ENCODE data around the gene FAM118A.

The FAM118A gene

DNA sequence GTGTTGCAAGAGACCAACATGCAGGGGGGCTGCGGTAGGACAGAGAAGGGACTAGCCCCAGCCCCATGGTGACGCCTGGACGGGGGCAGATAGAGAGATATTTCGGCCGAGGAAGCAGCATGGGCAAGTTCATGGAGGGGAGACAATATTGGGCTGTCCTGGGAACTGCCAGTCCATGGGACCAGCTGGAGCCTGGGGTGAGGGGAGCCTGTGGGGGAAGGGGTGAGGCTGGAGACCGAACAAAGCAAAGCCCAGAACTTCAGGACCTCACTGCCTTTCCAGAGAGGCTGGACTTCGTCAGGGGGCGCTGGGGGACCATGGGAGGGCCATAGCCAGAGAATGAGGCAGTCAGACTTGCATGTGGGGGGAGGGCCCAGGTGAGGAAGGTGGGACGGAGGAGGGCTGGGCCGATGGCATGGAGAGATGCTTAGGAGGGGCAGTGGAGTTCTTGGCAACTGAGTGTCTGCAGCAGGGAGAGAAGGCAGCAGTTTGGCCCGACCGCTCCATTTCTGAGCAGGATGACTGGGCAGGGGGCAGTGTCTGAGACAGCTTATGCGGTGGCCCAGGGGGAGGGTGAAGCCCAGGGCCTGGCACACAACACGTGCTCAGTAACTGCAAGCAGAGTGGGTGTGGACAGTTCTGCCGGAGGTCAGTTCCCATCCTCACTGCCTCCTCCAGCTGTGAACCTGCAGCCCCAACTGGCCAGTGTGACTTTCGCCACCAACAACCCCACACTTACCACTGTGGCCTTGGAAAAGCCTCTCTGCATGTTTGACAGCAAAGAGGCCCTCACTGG lies 24.3 kb upstream of the FAM118A start:
- no peak for DNase-seq (ENCODE audit: low read depth)
- TF ChIP-seq, protein P1, sequence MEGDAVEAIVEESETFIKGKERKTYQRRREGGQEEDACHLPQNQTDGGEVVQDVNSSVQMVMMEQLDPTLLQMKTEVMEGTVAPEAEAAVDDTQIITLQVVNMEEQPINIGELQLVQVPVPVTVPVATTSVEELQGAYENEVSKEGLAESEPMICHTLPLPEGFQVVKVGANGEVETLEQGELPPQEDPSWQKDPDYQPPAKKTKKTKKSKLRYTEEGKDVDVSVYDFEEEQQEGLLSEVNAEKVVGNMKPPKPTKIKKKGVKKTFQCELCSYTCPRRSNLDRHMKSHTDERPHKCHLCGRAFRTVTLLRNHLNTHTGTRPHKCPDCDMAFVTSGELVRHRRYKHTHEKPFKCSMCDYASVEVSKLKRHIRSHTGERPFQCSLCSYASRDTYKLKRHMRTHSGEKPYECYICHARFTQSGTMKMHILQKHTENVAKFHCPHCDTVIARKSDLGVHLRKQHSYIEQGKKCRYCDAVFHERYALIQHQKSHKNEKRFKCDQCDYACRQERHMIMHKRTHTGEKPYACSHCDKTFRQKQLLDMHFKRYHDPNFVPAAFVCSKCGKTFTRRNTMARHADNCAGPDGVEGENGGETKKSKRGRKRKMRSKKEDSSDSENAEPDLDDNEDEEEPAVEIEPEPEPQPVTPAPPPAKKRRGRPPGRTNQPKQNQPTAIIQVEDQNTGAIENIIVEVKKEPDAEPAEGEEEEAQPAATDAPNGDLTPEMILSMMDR (IDR thresholded peaks at IDR 0.05; ENCODE audit: control insufficient read depth, insufficient read depth, low read depth, low read length, missing control alignments), result no peak
- no peak overlapping the region for H3K4me3 ChIP-seq (ENCODE audit: control insufficient read depth, low read depth, low read length)

DNA sequence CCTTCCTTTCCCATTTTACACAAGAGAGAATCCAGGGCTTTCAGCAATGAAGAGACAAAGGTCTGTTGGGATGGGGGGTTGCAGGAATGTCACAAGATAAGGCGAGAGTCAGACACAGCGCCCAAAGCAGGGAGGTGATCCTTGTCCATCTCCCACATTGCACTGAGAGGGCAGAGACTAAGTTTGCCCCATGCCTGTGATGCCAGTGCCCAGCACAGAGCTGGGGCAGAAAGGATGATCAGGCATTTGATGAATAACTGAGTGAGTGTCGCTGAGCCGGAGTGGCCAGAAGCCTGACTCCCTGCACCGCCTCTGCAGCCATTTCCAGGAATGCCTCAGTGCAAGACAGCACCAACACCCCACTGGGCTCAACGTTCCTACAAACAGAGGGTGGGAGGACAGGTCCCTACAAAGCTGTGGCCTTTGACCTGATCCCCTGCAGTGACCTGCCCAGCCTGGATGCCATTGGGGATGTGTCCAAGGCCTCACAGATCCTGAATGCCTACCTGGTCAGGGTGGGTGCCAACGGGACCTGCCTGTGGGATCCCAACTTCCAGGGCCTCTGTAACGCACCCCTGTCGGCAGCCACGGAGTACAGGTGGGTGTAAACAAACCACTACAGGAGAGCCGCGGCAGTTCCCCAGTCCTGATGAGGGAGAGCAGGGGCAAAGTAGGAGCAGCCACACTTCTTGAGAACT lies 22.7 kb upstream of the FAM118A start:
- DNase-seq (ENCODE audit: low read depth), result no peak
- TF ChIP-seq, protein P1 (IDR thresholded peaks at IDR 0.05; ENCODE audit: control insufficient read depth, insufficient read depth, low read depth, low read length, missing control alignments), result no peak
- H3K4me3 ChIP-seq (ENCODE audit: control insufficient read depth, low read depth, low read length), result no peak overlapping the region

DNA sequence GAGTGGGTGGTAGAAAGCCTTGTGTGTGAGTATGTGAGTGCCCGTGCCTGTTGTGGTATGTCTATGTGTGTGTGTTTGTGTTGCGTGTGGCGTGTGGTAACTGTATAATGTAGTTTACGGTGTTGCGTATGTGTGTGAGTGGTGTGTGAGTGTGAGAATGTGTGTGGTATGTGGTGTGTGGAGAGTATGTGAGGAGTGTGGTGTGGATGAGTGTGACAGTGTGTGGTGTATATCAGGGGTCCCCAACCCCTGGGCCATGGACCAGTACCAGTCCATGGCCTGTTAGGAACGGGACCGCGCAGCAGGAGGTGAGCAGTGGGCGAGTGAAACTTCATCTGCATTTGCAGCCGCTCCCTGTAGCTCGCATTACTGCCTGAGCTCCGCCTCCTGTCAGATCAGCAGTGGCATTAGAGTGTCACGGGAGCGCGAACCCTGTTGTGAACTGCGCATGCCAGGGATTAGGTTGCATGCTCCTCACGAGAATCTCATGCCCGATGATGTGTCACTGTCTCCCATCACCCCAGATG lies 19.3 kb upstream of the FAM118A start:
- DNase-seq (ENCODE audit: low read depth), result peak; percentile 40
- no peak overlapping the region for H3K4me3 ChIP-seq (ENCODE audit: control insufficient read depth, low read depth, low read length)
- TF ChIP-seq, protein P1 (IDR thresholded peaks at IDR 0.05; ENCODE audit: control insufficient read depth, insufficient read depth, low read depth, low read length, missing control alignments), result no peak

DNA sequence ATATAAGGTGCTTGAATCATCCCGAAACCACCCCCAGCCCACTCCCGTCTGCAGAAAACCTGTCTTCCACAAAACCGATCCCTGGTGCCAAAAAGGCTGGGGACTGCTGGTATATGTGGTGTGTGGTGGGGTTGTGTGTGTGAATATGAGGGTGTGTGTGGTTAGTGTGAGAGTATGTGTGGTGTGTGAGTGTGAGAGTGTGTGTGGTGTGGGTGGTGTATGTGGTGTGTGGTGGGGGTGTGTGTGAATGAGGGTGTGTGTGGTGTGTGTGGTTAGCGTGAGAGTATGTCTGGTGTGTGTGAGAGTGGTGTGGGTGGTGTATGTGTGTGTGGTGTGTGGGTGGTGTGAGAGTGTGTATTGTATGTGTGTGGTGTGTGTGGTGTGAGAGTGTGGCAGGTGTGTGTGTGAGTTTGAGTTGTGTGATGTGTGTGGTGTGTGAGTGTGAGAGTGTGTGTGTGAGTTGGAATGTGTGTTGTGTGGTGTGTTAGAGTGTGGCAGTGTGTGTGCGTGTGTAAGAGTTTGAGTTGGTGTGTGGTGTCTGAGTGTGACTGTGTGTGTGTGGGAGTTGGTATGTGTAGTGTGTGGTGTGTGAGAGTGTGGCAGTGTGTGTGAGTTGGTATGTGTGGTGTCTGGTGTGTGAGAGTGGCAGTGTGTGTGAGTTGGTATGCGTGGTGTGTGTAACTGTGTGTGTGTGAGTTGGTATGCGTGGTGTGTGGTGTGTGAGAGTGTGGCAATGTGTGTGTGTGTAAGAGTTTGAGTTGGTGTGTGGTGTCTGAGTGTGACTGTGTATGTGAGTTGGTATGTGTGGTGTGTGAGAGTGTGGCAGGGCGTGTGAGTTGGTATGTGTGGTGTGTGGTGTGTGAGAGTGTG lies 18.4 kb upstream of the FAM118A start:
- no peak for DNase-seq (ENCODE audit: low read depth)
- no peak overlapping the region for H3K4me3 ChIP-seq (ENCODE audit: control insufficient read depth, low read depth, low read length)
- TF ChIP-seq, protein P1 (IDR thresholded peaks at IDR 0.05; ENCODE audit: control insufficient read depth, insufficient read depth, low read depth, low read length, missing control alignments), result no peak

DNA sequence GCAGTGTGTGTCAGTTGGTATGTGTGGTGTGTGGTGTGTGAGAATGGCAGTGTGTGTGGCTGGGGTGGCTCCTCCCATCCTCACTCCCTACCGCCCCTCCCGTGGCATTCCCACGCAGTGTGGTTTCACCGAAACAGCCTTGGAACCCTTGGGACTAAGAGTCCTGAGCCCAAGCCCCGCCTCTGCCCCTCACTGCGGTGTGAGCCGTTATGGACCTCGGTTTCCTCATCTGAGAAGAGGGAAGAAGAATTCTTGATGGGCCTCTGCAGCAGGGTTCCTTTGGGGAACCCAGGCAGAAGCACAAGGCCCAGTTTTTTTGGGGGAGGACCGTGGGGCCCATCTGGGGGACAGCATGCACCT lies 17.8 kb upstream of the FAM118A start:
- no peak for DNase-seq (ENCODE audit: low read depth)
- TF ChIP-seq, protein P1 (IDR thresholded peaks at IDR 0.05; ENCODE audit: control insufficient read depth, insufficient read depth, low read depth, low read length, missing control alignments), result no peak
- H3K4me3 ChIP-seq (ENCODE audit: control insufficient read depth, low read depth, low read length), result no peak overlapping the region

DNA sequence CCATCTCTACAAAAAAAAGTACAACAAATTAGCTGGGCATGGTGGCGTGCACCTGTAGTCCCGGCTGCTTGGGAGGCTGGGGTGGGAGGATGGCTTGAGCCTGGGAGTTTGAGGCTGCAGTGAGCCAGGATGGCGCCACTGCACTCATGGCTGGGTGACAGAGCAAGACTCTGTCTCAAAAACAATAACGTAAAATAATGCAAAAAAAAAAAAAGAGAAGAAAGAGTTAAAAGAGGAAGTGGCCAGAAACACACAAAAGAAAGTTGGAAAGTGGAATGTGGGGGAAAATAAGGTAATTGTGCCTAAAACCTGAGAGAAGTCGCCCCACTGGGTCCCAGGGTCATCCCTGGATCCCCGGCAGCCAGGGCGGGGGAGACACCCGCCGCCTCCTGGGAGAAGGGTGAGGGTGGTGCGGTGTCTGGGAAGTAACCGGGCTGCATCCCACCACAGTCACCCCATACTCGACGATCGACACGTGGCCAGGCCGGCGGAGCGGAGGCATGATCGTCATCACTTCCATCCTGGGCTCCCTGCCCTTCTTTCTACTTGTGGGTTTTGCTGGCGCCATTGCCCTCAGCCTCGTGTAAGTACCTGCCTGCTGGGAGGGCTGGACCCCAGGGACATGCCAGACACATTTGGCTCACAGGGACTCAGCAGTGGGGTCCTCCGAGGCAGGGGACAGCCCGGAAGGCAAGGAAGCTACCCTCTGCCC lies 16.8 kb upstream of the FAM118A start:
- DNase-seq (ENCODE audit: low read depth), result no peak
- H3K4me3 ChIP-seq (ENCODE audit: control insufficient read depth, low read depth, low read length), result no peak overlapping the region
- TF ChIP-seq, protein P1 (IDR thresholded peaks at IDR 0.05; ENCODE audit: control insufficient read depth, insufficient read depth, low read depth, low read length, missing control alignments), result no peak
